H9 (cell line): ENCODE measurements around the gene ST6GAL1. TPM values are rescaled to one million over a fixed set of nuclear protein-coding genes. Genes with fewer than 3 reads are reported as not detected.

ENCODE experiments used
- DNase-seq: peaks from one replicate; pipeline ENCODE4 v3.0.0-alpha.2; 2017
- H2AFZ ChIP-seq: one replicate; pipeline ENCODE4 v1.6.1; 2013; ENCODE audit warnings: mild to moderate bottlenecking, low read length, control low read depth, moderate library complexity
- H2AK5ac ChIP-seq: 2 replicates; pipeline ENCODE4 v1.6.1; 2013; ENCODE audit warnings: low read length, control low read depth, mixed read lengths; ENCODE audit not compliant: insufficient read length
- H2BK120ac ChIP-seq: one replicate; pipeline ENCODE4 v1.6.1; 2013; ENCODE audit warnings: low read depth, mild to moderate bottlenecking, low read length, control low read depth, inconsistent platforms; ENCODE audit not compliant: poor library complexity, severe bottlenecking
- H2BK12ac ChIP-seq: 2 replicates; pipeline ENCODE4 v1.6.1; 2013; ENCODE audit warnings: low read length, control low read depth, mixed read lengths, low read depth; ENCODE audit not compliant: insufficient read length
- H2BK15ac ChIP-seq: 2 replicates; pipeline ENCODE4 v1.6.1; 2013; ENCODE audit warnings: low read depth, low read length, control low read depth
- H2BK20ac ChIP-seq: one replicate; pipeline ENCODE4 v1.6.1; 2013; ENCODE audit warnings: low read depth, mild to moderate bottlenecking, low read length, control low read depth, inconsistent platforms; ENCODE audit not compliant: poor library complexity, severe bottlenecking
- H2BK5ac ChIP-seq: 2 replicates; pipeline ENCODE4 v1.6.1; 2013; ENCODE audit warnings: low read length, control low read depth, mixed read lengths; ENCODE audit not compliant: insufficient read length
- H3K14ac ChIP-seq: 2 replicates; pipeline ENCODE4 v1.6.1; 2013; ENCODE audit warnings: low read length, control low read depth; ENCODE audit not compliant: insufficient read depth
- H3K18ac ChIP-seq: 2 replicates; pipeline ENCODE4 v1.6.1; 2013; ENCODE audit warnings: low read depth, mild to moderate bottlenecking, mixed read lengths, low read length, control low read depth; ENCODE audit not compliant: insufficient read length
- H3K23ac ChIP-seq: 2 replicates; pipeline ENCODE4 v1.6.1; 2013; ENCODE audit warnings: low read length, control low read depth, mixed read lengths, low read depth; ENCODE audit not compliant: insufficient read length
- H3K23me2 ChIP-seq: 2 replicates; pipeline ENCODE4 v1.6.1; 2013; ENCODE audit warnings: low read depth, mild to moderate bottlenecking, mixed read lengths, low read length, control low read depth; ENCODE audit not compliant: insufficient read length, poor library complexity, severe bottlenecking
- H3K27ac ChIP-seq: 2 replicates; pipeline ENCODE4 v1.5.1; 2013; ENCODE audit warnings: low read length, control low read depth, mixed read lengths, low read depth; ENCODE audit not compliant: insufficient read length
- H3K27me3 ChIP-seq: 2 replicates; pipeline ENCODE4 v1.6.1; 2013; ENCODE audit warnings: low read length, control low read depth, inconsistent platforms; ENCODE audit not compliant: insufficient read depth
- H3K4ac ChIP-seq: 2 replicates; pipeline ENCODE4 v1.6.1; 2013; ENCODE audit warnings: low read depth, mild to moderate bottlenecking, control low read depth, inconsistent platforms, low read length, moderate library complexity
- H3K4me1 ChIP-seq: 2 replicates; pipeline ENCODE4 v1.6.1; 2013; ENCODE audit warnings: low read length, control low read depth, inconsistent platforms; ENCODE audit not compliant: insufficient read depth
- H3K4me2 ChIP-seq: 2 replicates; pipeline ENCODE4 v1.6.1; 2013; ENCODE audit warnings: low read length, control low read depth, mixed read lengths; ENCODE audit not compliant: insufficient read length, insufficient read depth
- H3K56ac ChIP-seq: 2 replicates; pipeline ENCODE4 v1.6.1; 2013; ENCODE audit warnings: low read depth, mild to moderate bottlenecking, mixed read lengths, low read length, control low read depth; ENCODE audit not compliant: insufficient read length
- H3K79me1 ChIP-seq: 2 replicates; pipeline ENCODE4 v1.6.1; 2013; ENCODE audit warnings: low read depth, mild to moderate bottlenecking, moderate library complexity, low read length, control low read depth, inconsistent platforms; ENCODE audit not compliant: insufficient read depth, poor library complexity, severe bottlenecking
- H3K79me2 ChIP-seq: 2 replicates; pipeline ENCODE4 v1.6.1; 2013; ENCODE audit warnings: low read length, control low read depth, inconsistent platforms; ENCODE audit not compliant: insufficient read depth
- H3K9ac ChIP-seq: 2 replicates; pipeline ENCODE4 v1.6.1; 2013; ENCODE audit warnings: low read length, control low read depth, mixed read lengths; ENCODE audit not compliant: insufficient read length; ENCODE audit errors: extremely low read depth
- H3K9me3 ChIP-seq: one replicate; pipeline ENCODE4 v1.6.1; 2013; ENCODE audit warnings: low read depth, low read length, inconsistent platforms; ENCODE audit not compliant: control insufficient read depth
- H3T11ph ChIP-seq: one replicate; pipeline ENCODE4 v1.6.1; 2013; ENCODE audit warnings: mild to moderate bottlenecking, low read length, control low read depth, inconsistent platforms
- H4K20me1 ChIP-seq: one replicate; pipeline ENCODE4 v1.6.1; 2013; ENCODE audit not compliant: control insufficient read depth, insufficient read length, insufficient read depth
- H4K5ac ChIP-seq: 2 replicates; pipeline ENCODE4 v1.6.1; 2013; ENCODE audit warnings: low read depth, mild to moderate bottlenecking, mixed read lengths, low read length, control low read depth; ENCODE audit not compliant: insufficient read length
- H4K8ac ChIP-seq: replicated peaks from 2 replicates; pipeline ENCODE4 v1.6.1; 2013; ENCODE audit warnings: low read length, control low read depth, mixed read lengths, low read depth; ENCODE audit not compliant: insufficient read length
- H4K91ac ChIP-seq: 2 replicates; pipeline ENCODE4 v1.6.1; 2013; ENCODE audit warnings: low read depth, mild to moderate bottlenecking, moderate library complexity, mixed read lengths, low read length, control low read depth; ENCODE audit not compliant: insufficient read length
- H3K27ac Mint-ChIP-seq, 3 experiments: 2 replicates in 2 of 3; 3 replicates in 1 of 3; pipeline ENCODE4 v1.8.0; 2020 to 2021; ENCODE audit warnings: mixed read lengths in 3 of 3, mild to moderate bottlenecking in 1 of 3, moderate library complexity in 1 of 3
- H3K27me3 Mint-ChIP-seq: 2 replicates; pipeline ENCODE4 v1.8.0; 2021; ENCODE audit warnings: low read depth, mild to moderate bottlenecking, moderate library complexity, mixed read lengths
- H3K36me3 Mint-ChIP-seq, 3 experiments: 2 replicates in 2 of 3; 3 replicates in 1 of 3; pipeline ENCODE4 v1.8.0; 2020 to 2021; ENCODE audit warnings: low read depth in 3 of 3, mixed read lengths in 3 of 3; ENCODE audit not compliant: insufficient read depth in 1 of 3
- H3K4me1 Mint-ChIP-seq, 2 experiments: 2 replicates each; pipeline ENCODE4 v1.8.0; 2020; ENCODE audit warnings: mixed read lengths in 2 of 2
- H3K4me3 Mint-ChIP-seq, 2 experiments: 2 replicates in 1 of 2; 3 replicates in 1 of 2; pipeline ENCODE4 v1.8.0; 2020 to 2021; ENCODE audit warnings: mild to moderate bottlenecking in 2 of 2, mixed read lengths in 2 of 2, moderate library complexity in 1 of 2
- H3K9me3 Mint-ChIP-seq, 2 experiments: 2 replicates in 1 of 2; 3 replicates in 1 of 2; pipeline ENCODE4 v1.8.0; 2020; ENCODE audit warnings: mild to moderate bottlenecking in 2 of 2, mixed read lengths in 2 of 2, moderate library complexity in 1 of 2
- CTCF ChIP-seq: fragments of 200-600 bp; sonication (generic); conservative IDR thresholded peaks from 3 replicates; pipeline ENCODE4 v1.8.0; 2021; ENCODE audit warnings: antibody characterized with exemption, mild to moderate bottlenecking
- WGBS: extraction: QIAGEN DNeasy Blood & Tissue Kit; methylation state at CpG from one replicate; pipeline ENCODE4 v1.1.7; 2013; ENCODE audit warnings: missing lambda C conversion rate, low lambda C conversion rate, mixed read lengths; ENCODE audit not compliant: insufficient read length; ENCODE audit errors: extremely low coverage; 5-methylcytosine and 5-hydroxymethylcytosine counted together
- total RNA-seq: library from RNA; stranded (reverse); gene quantifications from 2 replicates; pipeline ENCODE4 v1.2.1, GENCODE V29; 2021

The ST6GAL1 gene
- total RNA-seq, 1 experiment from 2014 or later: 139 TPM

- WGBS: no CpG with 5 or more reads among the region's 1 CpG
- Histone ChIP-seq H3K9ac (no peak overlapping the region), H3T11ph (no peak overlapping the region), H3K56ac (no peak overlapping the region), H4K20me1 (no peaks in the 10 kb centered on the region), H3K18ac (no peak overlapping the region), H3K79me1 (no peaks in the 10 kb centered on the region), H3K23me2 (no peaks in the 10 kb centered on the region), H3K4me2 (no peak overlapping the region), H2BK12ac (no peak overlapping the region), H3K14ac (no peak overlapping the region), H2BK5ac (no peak overlapping the region), H3K27ac (no peak overlapping the region), H4K5ac (no peak overlapping the region), H2BK120ac (no peak overlapping the region), H4K91ac (no peak overlapping the region), H3K27me3 (no peaks in the 10 kb centered on the region), H2BK15ac (no peak overlapping the region), H3K4me1 (peaks cover 2% of the 10 kb centered on the region; the same call in 1 of the 2 replicates), H3K9me3 (no peaks in the 10 kb centered on the region), H3K4ac (no peak overlapping the region), H4K8ac (no peak overlapping the region), H3K79me2 (no peaks in the 10 kb centered on the region), H2BK20ac (no peak overlapping the region), H3K23ac (no peak overlapping the region), H2AFZ (no peak overlapping the region), H2AK5ac (no peak overlapping the region)
- H3K4me1 Mint-ChIP-seq: peaks cover 7 to 11% of the 10 kb centered on the region in 2 experiments
- no peak overlapping the region for H3K4me3 Mint-ChIP-seq
- no peak overlapping the region for H3K27ac Mint-ChIP-seq
- peaks cover 8 to 22% (median 14%) of the 10 kb centered on the region in 3 experiments; a peak in 6 of 7 replicates for H3K36me3 Mint-ChIP-seq
- no peak for TF ChIP-seq CTCF
- DNase-seq: no peak
- peaks cover 22 to 38% of the 10 kb centered on the region in 2 experiments for H3K9me3 Mint-ChIP-seq
- H3K27me3 Mint-ChIP-seq: no peaks in the 10 kb centered on the region
Observed at GRCh38 chr3:187085933-187086332, 155.6 kb downstream of the ST6GAL1 start.
